ENCODE results near the gene TFF2. TPM values are rescaled to one million over a fixed set of nuclear protein-coding genes. Genes with fewer than 3 reads are reported as not detected.

The TFF2 gene
- polyA plus RNA-seq, 1 donor (not counting 4 experiments of a cell fraction or from before 2014, with no cell fraction given): not detected

DNA sequence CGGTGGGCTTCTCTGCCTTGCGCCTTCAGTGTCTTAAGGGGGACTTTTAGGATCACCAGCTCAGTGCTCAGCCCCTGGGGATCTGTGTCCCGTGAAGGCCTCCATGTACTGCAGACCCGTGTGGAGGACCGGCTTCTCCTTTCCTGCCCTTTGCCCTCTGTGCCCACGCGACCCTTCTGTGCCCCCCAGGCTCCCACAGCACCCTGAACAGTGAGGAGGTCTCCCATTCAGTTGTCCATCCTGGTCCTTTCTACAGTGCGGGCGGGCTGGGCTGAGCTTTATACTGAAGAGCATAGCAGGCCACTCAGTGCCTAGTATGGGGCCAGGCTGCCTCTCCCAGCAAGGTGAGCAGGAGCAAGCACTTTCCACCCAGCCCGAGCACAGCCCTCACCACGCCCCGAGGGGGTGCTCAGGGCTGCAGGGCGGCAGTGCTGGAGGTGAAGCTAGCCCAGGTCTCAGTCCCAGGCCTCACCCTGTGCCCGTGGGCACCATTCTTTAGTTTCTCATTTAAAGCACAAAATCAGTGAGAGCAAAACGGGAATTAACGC, 23.2 kb upstream of the TFF2 start:
- H3K4me1 ChIP-seq (ENCODE audit: control insufficient read depth, extremely low read depth, insufficient read depth, low read length): no peaks in the 10 kb centered on the region
- H3K4me3 ChIP-seq (ENCODE audit: control insufficient read depth in 2 of 3, extremely low read depth in 1 of 3, insufficient read depth in 2 of 3, low read depth in 1 of 3, low read length in 3 of 3): no peak overlapping the region
- H3K36me3 ChIP-seq (ENCODE audit: control insufficient read depth in 2 of 2, extremely low read depth in 1 of 2, insufficient read depth in 2 of 2, low read length in 2 of 2): no peaks in the 10 kb centered on the region
- no peaks in the 10 kb centered on the region for H4K20me1 ChIP-seq (ENCODE audit: control insufficient read depth, extremely low read depth, insufficient read depth, low read length)
- H3K27me3 ChIP-seq (ENCODE audit: control insufficient read depth, extremely low read depth, insufficient read depth, low read length): peaks cover 27% of the 10 kb centered on the region
- no peaks in the 10 kb centered on the region for H3K9me1 ChIP-seq (ENCODE audit: control insufficient read depth, extremely low read depth, insufficient read depth, low read length)
- no peak overlapping the region for H2AFZ ChIP-seq (ENCODE audit: control insufficient read depth, low read length)
- no peak for DNase-seq (ENCODE audit: low read depth, low spot score)
- H3K27ac ChIP-seq (ENCODE audit: control insufficient read depth, insufficient read depth, low read length): no peak overlapping the region
- TF ChIP-seq EZH2 (IDR thresholded peaks at IDR 0.05; ENCODE audit: low read length): no peak
- TF ChIP-seq, protein P1, sequence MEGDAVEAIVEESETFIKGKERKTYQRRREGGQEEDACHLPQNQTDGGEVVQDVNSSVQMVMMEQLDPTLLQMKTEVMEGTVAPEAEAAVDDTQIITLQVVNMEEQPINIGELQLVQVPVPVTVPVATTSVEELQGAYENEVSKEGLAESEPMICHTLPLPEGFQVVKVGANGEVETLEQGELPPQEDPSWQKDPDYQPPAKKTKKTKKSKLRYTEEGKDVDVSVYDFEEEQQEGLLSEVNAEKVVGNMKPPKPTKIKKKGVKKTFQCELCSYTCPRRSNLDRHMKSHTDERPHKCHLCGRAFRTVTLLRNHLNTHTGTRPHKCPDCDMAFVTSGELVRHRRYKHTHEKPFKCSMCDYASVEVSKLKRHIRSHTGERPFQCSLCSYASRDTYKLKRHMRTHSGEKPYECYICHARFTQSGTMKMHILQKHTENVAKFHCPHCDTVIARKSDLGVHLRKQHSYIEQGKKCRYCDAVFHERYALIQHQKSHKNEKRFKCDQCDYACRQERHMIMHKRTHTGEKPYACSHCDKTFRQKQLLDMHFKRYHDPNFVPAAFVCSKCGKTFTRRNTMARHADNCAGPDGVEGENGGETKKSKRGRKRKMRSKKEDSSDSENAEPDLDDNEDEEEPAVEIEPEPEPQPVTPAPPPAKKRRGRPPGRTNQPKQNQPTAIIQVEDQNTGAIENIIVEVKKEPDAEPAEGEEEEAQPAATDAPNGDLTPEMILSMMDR (optimal IDR thresholded peaks at IDR 0.05 in 1 of 3, IDR thresholded peaks at IDR 0.05 in 1 of 3, conservative IDR thresholded peaks at IDR 0.05 in 1 of 3; ENCODE audit: extremely low read depth in 1 of 3, insufficient read depth in 2 of 3, low read length in 3 of 3): no peak
- dilution Hi-C loops (cut with MboI; ENCODE audit: extremely low pct_ligation_motif_present, low sequenced_read_pairs): no loop called here
- H3K79me2 ChIP-seq (ENCODE audit: control insufficient read depth, insufficient read depth, low read length): no peaks in the 10 kb centered on the region
- no peaks in the 10 kb centered on the region for H3K9me3 ChIP-seq (ENCODE audit: control insufficient read depth, low read depth, low read length)
- no peak for FAIRE-seq
- H3K9ac ChIP-seq (ENCODE audit: control insufficient read depth, extremely low read depth, insufficient read depth, low read length): no peak overlapping the region
- H3K4me2 ChIP-seq (ENCODE audit: control insufficient read depth, extremely low read depth, insufficient read depth, low read depth, low read length): no peak overlapping the region

DNA sequence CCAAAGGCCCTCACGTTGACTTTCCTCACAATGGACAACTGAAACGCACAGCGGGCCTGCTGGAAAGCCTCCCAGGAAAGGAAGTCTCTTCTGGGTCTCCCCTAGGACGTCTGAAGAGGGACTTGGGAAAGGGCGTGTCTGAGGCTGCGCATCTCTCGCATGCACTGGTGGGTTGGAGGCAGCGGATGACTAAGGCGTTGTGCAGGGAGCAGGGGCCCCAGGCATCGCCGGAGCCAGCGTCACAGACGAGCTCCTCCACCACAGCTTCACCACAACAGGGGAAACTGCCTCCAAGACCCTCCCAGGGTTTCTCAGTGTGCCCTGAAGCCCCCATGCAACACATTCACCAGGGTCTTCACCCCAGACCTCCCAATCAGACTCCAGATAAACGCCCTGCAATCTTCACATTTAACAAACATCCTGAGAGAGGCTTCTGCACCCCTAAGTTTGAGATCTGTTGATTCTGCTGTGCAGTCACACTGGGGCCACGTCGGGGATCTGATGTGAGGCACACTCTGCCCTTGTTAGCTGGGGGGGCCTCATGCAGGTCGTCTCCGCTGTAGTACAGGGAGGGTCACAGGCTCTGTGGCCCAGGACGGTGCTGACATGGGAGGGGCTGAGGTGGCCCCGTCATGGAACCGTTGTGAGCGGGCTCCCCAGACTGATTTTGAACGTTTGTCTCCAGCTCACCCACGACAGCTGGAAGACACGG, 22.6 kb upstream of the TFF2 start:
- TF ChIP-seq, protein P1 (optimal IDR thresholded peaks at IDR 0.05 in 1 of 3, IDR thresholded peaks at IDR 0.05 in 1 of 3, conservative IDR thresholded peaks at IDR 0.05 in 1 of 3; ENCODE audit: extremely low read depth in 1 of 3, insufficient read depth in 2 of 3, low read length in 3 of 3): no peak
- TF ChIP-seq EZH2 (IDR thresholded peaks at IDR 0.05; ENCODE audit: low read length): no peak
- no peaks in the 10 kb centered on the region for H4K20me1 ChIP-seq (ENCODE audit: control insufficient read depth, extremely low read depth, insufficient read depth, low read length)
- H3K36me3 ChIP-seq (ENCODE audit: control insufficient read depth in 2 of 2, extremely low read depth in 1 of 2, insufficient read depth in 2 of 2, low read length in 2 of 2): no peaks in the 10 kb centered on the region
- no peak overlapping the region for H3K4me2 ChIP-seq (ENCODE audit: control insufficient read depth, extremely low read depth, insufficient read depth, low read depth, low read length)
- peaks cover 27% of the 10 kb centered on the region for H3K27me3 ChIP-seq (ENCODE audit: control insufficient read depth, extremely low read depth, insufficient read depth, low read length)
- no peak overlapping the region for H3K27ac ChIP-seq (ENCODE audit: control insufficient read depth, insufficient read depth, low read length)
- FAIRE-seq (no peak), DNase-seq (ENCODE audit: low read depth, low spot score) (no peak)
- dilution Hi-C loops (cut with MboI; ENCODE audit: extremely low pct_ligation_motif_present, low sequenced_read_pairs): no loop called here
- H2AFZ ChIP-seq (ENCODE audit: control insufficient read depth, low read length): no peak overlapping the region
- no peaks in the 10 kb centered on the region for H3K4me1 ChIP-seq (ENCODE audit: control insufficient read depth, extremely low read depth, insufficient read depth, low read length)
- no peaks in the 10 kb centered on the region for H3K79me2 ChIP-seq (ENCODE audit: control insufficient read depth, insufficient read depth, low read length)
- no peaks in the 10 kb centered on the region for H3K9me1 ChIP-seq (ENCODE audit: control insufficient read depth, extremely low read depth, insufficient read depth, low read length)
- H3K4me3 ChIP-seq (ENCODE audit: control insufficient read depth in 2 of 3, extremely low read depth in 1 of 3, insufficient read depth in 2 of 3, low read depth in 1 of 3, low read length in 3 of 3): no peak overlapping the region
- H3K9me3 ChIP-seq (ENCODE audit: control insufficient read depth, low read depth, low read length): no peaks in the 10 kb centered on the region
- no peak overlapping the region for H3K9ac ChIP-seq (ENCODE audit: control insufficient read depth, extremely low read depth, insufficient read depth, low read length)

Data from keratinocyte (primary cell).